Transverse colon (tissue), 4 donors: ENCODE measurements around the gene SIGLECL1.

ENCODE experiments used
- CTCF ChIP-seq, 5 experiments: fragments of 200-600 bp in 3 of 5; fragments of 450-650 bp in 2 of 5; sonication (generic) in 3 of 5; IDR thresholded peaks; 1 replicate in 2 of 5; 2 replicates in 3 of 5; pipeline ENCODE4 v1.5.1; 2016 to 2017; ENCODE audit warnings: antibody characterized with exemption in 5 of 5, inconsistent platforms in 3 of 5, mild to moderate bottlenecking in 2 of 5, moderate library complexity in 1 of 5
- POLR2AphosphoS5 ChIP-seq, 3 donors: sonication (generic); formaldehyde crosslinking; IDR thresholded peaks; one replicate each; pipeline ENCODE4 v1.6.1; 2016; ENCODE audit warnings: antibody characterized with exemption in 3 of 3

- TF ChIP-seq CTCF (IDR thresholded peaks at IDR 0.05): no peak
- no peak for TF ChIP-seq POLR2AphosphoS5 (IDR thresholded peaks at IDR 0.05)
Measured at GRCh38 chr19:51258165-51259160, 7.6 kb downstream of the SIGLECL1 start.
